ENCODE measurements around the gene LRRC3B.

DNA sequence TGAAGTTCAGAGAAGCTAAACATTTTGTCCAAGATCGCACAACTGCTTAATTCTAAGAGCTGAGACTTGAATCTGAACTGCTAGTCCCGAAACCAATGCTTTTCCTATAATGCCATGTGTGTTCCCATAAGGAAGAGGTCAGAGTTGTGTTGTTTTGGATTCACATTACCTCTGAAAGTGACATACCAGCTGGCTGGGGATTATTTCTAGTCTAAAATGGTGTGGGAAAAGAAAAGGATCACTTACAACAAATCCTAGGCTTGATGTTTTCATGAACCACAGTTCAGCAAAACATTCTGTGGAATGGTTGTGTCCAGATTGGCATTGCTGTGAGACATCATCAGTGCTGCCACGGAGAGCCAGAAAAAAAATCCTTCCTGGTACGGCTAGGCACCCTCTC is 35.0 kb upstream of the LRRC3B start:
- TF ChIP-seq, protein P1, sequence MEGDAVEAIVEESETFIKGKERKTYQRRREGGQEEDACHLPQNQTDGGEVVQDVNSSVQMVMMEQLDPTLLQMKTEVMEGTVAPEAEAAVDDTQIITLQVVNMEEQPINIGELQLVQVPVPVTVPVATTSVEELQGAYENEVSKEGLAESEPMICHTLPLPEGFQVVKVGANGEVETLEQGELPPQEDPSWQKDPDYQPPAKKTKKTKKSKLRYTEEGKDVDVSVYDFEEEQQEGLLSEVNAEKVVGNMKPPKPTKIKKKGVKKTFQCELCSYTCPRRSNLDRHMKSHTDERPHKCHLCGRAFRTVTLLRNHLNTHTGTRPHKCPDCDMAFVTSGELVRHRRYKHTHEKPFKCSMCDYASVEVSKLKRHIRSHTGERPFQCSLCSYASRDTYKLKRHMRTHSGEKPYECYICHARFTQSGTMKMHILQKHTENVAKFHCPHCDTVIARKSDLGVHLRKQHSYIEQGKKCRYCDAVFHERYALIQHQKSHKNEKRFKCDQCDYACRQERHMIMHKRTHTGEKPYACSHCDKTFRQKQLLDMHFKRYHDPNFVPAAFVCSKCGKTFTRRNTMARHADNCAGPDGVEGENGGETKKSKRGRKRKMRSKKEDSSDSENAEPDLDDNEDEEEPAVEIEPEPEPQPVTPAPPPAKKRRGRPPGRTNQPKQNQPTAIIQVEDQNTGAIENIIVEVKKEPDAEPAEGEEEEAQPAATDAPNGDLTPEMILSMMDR (IDR thresholded peaks at IDR 0.05) = no peak
- TF ChIP-seq POLR2AphosphoS5 (IDR thresholded peaks at IDR 0.05) (no peak), POLR2A (IDR thresholded peaks at IDR 0.05) (no peak), EP300 (IDR thresholded peaks at IDR 0.05) (no peak)
